T-helper 2 cell treated with Interferon-gamma antibody and Interleukin-4, amounts not matched to agents 5 μg/mL and 100 μg/mL, for 36 hours (primary cell): ENCODE measurements around the gene PCP4.

Experiments
- DNase-seq: peaks from one replicate; pipeline ENCODE4 v3.0.0; 2021; ENCODE audit warnings: low spot score
- H3K27ac Mint-ChIP-seq: one replicate; pipeline ENCODE4 v1.8.0; 2021; ENCODE audit warnings: mild to moderate bottlenecking, mixed read lengths
- H3K27me3 Mint-ChIP-seq: one replicate; pipeline ENCODE4 v1.8.0; 2021; ENCODE audit warnings: low read depth, mixed read lengths
- H3K36me3 Mint-ChIP-seq: one replicate; pipeline ENCODE4 v1.8.0; 2021; ENCODE audit warnings: low read depth, mixed read lengths
- H3K4me1 Mint-ChIP-seq: one replicate; pipeline ENCODE4 v1.8.0; 2021; ENCODE audit warnings: low read depth, mixed read lengths
- H3K4me3 Mint-ChIP-seq: one replicate; pipeline ENCODE4 v1.8.0; 2022; ENCODE audit warnings: mild to moderate bottlenecking, moderate library complexity, mixed read lengths
- H3K9me3 Mint-ChIP-seq: one replicate; pipeline ENCODE4 v1.8.0; 2021; ENCODE audit warnings: mixed read lengths

Gene PCP4

DNA sequence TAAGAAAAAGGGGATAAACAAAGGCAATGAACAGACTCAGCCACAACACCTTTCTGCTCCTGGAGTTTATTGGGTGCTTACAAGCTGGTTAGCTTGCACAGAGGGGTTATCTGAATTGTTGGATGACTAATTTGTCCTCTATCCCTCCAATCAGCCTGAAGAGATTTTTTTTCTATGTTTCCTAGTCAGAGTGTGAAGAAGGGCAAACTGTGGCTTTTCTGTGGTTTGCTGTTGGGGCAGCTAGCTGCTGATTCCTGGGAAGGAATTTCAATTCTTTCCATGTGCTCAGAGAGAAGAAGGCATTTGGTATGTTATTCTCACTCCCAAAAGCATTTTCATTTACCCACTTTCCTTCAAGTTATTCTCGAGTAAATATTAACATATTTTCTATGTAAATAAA lies 48.6 kb downstream of the PCP4 start:
- Mint-ChIP-seq H3K4me3 (no peak overlapping the region), H3K27ac (no peak overlapping the region), H3K36me3 (no peaks in the 10 kb centered on the region), H3K9me3 (peaks cover 6% of the 10 kb centered on the region), H3K27me3 (no peaks in the 10 kb centered on the region), H3K4me1 (no peaks in the 10 kb centered on the region)
- no peak for DNase-seq

DNA sequence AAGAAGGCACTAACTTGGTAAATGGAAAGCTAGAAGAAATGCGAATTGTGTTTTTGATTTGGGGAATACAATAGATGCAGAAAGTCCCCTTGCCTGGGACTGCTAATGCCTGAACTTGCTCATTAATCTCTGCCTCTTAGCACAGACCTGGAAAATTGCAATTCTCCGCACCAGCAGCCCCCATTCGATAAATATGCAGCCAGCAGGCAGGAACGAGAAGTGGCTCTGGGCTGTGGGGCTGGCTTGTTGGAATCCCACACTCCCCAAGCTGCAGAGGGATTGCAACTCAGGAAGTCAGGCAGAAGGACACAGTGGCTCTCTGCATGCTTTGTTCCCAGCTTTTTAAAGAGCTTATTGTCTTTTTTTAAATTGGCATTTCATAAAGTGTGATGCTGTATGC lies 51.3 kb downstream of the PCP4 start:
- DNase-seq: no peak
- peaks cover 4% of the 10 kb centered on the region for H3K9me3 Mint-ChIP-seq
- H3K4me3 Mint-ChIP-seq: no peak overlapping the region
- H3K36me3 Mint-ChIP-seq: no peaks in the 10 kb centered on the region
- H3K27ac Mint-ChIP-seq: no peak overlapping the region
- H3K4me1 Mint-ChIP-seq: no peaks in the 10 kb centered on the region
- H3K27me3 Mint-ChIP-seq: no peaks in the 10 kb centered on the region

DNA sequence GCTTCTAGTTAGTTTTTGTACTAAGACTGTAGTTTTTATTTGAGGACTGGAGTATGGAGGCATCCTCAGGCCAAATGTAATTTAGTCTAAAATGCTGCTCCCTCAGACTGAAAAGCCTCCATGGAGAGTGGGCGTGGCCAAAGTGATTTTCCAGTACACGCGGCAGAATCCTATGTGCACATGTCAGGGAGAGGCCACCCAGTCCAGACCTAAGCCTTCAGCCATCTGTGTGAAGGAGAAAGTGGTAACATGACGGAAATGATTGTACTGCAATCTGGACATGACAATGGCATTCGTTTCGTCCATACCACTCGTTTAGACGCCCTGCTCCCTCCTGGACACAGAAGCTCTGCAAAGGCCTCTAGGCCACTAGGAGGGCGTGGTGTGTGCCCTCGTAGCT lies 56.2 kb downstream of the PCP4 start:
- H3K27ac Mint-ChIP-seq: no peak overlapping the region
- no peaks in the 10 kb centered on the region for H3K4me1 Mint-ChIP-seq
- peaks cover 4% of the 10 kb centered on the region for H3K9me3 Mint-ChIP-seq
- DNase-seq: no peak
- H3K27me3 Mint-ChIP-seq: no peaks in the 10 kb centered on the region
- H3K36me3 Mint-ChIP-seq: no peaks in the 10 kb centered on the region
- no peak overlapping the region for H3K4me3 Mint-ChIP-seq

DNA sequence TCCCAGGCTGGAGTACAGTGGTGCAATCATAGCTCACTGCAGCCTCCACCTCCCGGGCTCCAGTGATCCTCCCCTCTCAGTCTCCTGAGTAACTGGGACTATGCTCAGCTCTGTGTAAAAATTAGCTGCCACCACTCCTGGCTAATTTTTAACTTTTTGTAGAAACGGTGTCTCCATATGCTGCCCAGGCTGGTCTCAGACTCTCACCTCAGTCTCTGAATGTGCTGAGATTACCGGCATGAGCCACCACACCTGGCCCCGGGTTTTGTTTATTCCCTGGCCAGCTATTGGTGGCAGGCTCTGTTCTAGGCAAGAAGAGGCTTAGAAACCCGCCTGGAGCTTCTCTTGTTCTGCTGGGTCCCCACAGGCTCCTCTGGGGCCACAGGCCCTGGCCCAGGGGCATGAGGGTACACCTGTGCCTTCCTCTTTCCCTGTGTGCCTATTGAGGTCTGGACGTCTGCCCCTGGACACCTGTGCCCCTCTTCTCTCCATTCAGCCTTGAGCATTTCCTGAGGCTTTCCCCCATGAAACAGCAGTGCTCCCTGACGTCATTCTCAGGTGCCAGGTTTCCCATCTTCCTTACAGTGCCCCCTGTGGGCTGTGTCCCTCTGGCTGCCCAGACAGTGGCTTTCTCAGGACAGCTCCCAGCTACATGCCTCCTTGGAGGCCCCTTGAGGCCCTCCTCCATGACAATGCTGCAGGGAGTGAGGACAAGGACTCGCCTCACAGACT lies 57.5 kb downstream of the PCP4 start:
- Mint-ChIP-seq H3K27ac (no peak overlapping the region), H3K27me3 (no peaks in the 10 kb centered on the region), H3K9me3 (peaks cover 4% of the 10 kb centered on the region), H3K4me3 (no peak overlapping the region), H3K4me1 (no peaks in the 10 kb centered on the region), H3K36me3 (no peaks in the 10 kb centered on the region)
- no peak for DNase-seq

DNA sequence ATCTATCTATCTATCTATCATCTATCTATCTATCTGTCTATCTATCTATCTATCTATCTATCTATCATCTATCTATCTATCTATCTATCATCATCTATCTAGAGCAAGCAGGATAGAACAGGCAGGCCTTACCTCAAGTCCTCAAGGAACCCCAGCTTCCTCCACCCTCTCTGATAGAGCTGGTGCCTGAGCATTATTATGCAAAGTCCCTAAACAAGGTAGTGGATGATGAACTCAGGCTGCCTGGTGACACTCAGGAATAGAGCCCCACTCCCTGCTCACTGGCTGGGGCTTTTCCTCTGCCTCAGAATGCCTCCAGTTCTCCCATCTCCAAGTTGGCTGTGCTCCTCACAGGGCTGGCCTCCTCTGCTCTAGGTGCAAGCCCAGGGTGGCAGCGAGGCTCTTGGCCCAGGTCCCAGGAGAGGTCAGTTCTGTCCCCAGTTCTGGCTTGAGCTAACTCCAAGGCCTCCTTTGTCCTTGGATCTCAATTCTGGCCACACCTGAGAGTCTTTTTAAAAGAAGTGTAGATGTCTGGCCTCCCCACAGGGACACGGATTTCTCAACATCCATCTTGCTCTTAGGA lies 60.2 kb downstream of the PCP4 start:
- Mint-ChIP-seq H3K9me3 (peaks cover 4% of the 10 kb centered on the region), H3K36me3 (no peaks in the 10 kb centered on the region), H3K4me3 (no peak overlapping the region), H3K27me3 (no peaks in the 10 kb centered on the region), H3K4me1 (no peaks in the 10 kb centered on the region), H3K27ac (no peak overlapping the region)
- no peak for DNase-seq

DNA sequence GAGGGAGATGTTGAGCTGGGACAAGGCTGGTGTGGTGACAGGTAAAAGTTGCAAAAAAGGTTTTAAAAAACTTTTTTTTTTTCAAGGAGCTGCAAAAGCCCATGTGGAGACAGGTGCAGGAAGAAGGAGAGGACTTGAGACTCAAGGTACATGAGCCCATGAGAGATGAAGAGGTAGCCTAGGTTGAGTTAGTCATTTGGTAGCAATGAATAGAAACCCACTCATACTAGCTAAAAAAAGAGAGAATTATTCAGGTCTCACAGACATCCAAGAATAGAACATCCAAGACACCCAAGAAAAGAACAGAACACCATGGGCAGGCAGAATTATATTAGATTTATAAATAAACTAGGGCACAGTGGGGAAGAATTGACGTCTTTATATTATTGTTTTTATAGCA lies 65.1 kb downstream of the PCP4 start:
- no peaks in the 10 kb centered on the region for H3K36me3 Mint-ChIP-seq
- no peak overlapping the region for H3K4me3 Mint-ChIP-seq
- no peak for DNase-seq
- no peaks in the 10 kb centered on the region for H3K4me1 Mint-ChIP-seq
- H3K27me3 Mint-ChIP-seq: no peaks in the 10 kb centered on the region
- H3K27ac Mint-ChIP-seq: no peak overlapping the region
- peaks cover 4% of the 10 kb centered on the region for H3K9me3 Mint-ChIP-seq

DNA sequence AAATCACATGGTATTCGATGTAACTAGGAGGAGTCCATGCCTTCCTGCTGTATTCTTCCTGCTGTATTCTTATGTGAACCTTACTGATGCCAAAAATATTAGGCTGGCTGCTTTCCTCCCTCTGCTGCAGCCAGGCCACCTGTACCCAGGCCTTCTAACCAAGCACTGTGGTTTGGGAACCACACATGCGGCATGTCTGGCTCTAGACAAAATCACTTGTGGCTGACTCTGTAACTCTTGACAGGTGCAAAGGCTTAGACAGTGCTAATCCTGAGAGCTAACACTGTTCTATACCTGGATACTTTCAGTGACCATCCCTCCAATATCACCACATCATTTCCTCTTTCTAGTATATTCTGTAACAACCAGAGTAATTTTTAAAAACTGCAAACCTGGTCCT lies 67.7 kb downstream of the PCP4 start:
- H3K27ac Mint-ChIP-seq: no peak overlapping the region
- no peak for DNase-seq
- H3K4me1 Mint-ChIP-seq: no peaks in the 10 kb centered on the region
- H3K27me3 Mint-ChIP-seq: no peaks in the 10 kb centered on the region
- H3K36me3 Mint-ChIP-seq: no peaks in the 10 kb centered on the region
- no peak overlapping the region for H3K4me3 Mint-ChIP-seq
- H3K9me3 Mint-ChIP-seq: no peaks in the 10 kb centered on the region

DNA sequence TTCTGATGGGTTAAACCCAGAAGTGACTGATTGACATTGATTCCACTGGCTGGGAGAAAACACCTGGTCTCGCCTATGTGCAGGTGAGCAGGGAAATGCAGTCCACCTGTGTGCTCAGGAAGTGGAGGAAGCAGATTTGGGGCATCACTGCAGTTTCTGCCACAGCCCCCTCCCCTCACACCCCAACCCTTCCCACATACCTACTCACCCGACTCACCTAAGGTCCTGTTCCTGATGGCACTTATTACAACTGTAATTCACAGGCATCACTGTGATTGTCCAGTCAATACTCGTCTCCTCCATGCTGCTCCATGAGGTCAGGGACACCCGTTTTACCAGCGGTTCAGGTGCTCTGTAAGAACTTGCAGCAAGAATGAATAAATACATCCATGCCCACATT lies 68.5 kb downstream of the PCP4 start:
- DNase-seq: no peak
- Mint-ChIP-seq H3K27me3 (no peaks in the 10 kb centered on the region), H3K9me3 (no peaks in the 10 kb centered on the region), H3K4me1 (no peaks in the 10 kb centered on the region), H3K36me3 (no peaks in the 10 kb centered on the region), H3K27ac (no peak overlapping the region), H3K4me3 (no peak overlapping the region)

DNA sequence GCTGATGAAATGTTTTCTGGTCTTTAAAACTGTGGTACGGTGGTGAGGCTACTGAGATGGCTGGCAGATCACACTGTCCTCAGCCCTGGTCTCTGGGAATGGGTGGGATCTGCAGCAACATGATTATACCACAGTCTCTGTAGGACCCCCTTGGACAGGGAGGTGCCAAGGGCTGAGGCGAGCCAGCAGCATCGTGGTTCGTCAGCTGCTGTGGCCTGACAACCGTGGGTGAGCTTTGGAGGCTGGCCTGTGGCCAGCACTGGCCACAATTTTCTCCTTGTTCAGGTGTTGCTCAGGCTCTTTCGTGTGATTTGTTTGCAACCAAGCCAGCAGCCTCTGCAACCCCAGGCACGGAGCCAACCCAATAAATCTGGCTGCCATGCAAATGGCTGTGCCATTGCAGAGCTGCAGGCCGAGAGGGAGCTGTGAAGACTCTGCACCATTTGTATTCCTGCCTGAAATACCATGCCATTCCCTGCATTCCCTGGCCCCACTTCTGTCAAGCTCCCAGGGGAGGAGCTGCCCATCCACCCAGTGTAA lies 70.9 kb downstream of the PCP4 start:
- H3K27me3 Mint-ChIP-seq: no peaks in the 10 kb centered on the region
- no peaks in the 10 kb centered on the region for H3K4me1 Mint-ChIP-seq
- H3K36me3 Mint-ChIP-seq: no peaks in the 10 kb centered on the region
- no peak overlapping the region for H3K27ac Mint-ChIP-seq
- DNase-seq: no peak
- H3K4me3 Mint-ChIP-seq: no peak overlapping the region
- H3K9me3 Mint-ChIP-seq: no peaks in the 10 kb centered on the region

DNA sequence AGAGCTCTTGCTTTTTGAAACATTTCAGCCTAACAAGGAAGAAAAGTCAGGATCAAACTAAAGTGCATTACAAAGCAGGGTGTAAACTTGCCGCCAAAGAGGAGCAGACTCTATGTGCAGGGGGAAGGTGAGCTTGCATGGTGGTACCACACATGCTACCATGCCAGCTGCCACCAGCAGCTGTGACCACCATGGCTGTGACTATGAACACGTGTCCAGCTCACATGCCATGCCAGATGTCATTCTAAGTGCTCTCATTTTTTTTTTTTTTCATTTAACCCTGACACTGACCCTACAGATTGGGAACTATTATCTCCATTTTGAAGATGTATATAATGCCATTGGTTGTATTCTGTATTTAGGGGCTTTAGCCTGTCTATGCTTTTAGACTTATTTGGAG lies 79.0 kb downstream of the PCP4 start:
- no peak overlapping the region for H3K27ac Mint-ChIP-seq

DNA sequence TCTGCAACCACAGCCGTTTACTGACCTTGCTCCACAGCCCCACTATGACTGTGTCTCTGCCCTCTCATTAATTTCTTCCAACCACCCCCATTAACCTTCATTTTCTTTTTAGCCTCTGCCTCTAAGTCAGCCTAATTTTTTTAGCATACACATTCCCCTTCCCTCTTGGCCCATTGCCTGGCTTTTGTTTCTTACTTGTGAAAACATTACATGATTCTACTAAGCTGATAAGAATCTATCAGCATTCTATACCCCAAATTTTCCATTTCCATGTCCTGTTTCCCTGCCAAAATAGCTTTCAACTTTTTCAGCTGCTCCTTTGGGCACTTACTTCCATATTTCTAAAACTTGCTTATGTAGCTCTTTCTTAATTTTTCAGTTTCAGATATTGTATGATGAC lies 79.8 kb downstream of the PCP4 start:
- no peak for DNase-seq
- H3K4me3 Mint-ChIP-seq: no peak overlapping the region
- H3K27me3 Mint-ChIP-seq: no peaks in the 10 kb centered on the region
- H3K36me3 Mint-ChIP-seq: no peaks in the 10 kb centered on the region
- no peak overlapping the region for H3K27ac Mint-ChIP-seq
- H3K9me3 Mint-ChIP-seq: peaks cover 24% of the 10 kb centered on the region
- H3K4me1 Mint-ChIP-seq: no peaks in the 10 kb centered on the region

More for the DNA sequence above, 79.0 kb downstream of the PCP4 start:
- Mint-ChIP-seq H3K9me3 (peaks cover 22% of the 10 kb centered on the region), H3K27me3 (no peaks in the 10 kb centered on the region), H3K4me1 (no peaks in the 10 kb centered on the region), H3K36me3 (no peaks in the 10 kb centered on the region), H3K4me3 (no peak overlapping the region)
- DNase-seq: no peak

DNA sequence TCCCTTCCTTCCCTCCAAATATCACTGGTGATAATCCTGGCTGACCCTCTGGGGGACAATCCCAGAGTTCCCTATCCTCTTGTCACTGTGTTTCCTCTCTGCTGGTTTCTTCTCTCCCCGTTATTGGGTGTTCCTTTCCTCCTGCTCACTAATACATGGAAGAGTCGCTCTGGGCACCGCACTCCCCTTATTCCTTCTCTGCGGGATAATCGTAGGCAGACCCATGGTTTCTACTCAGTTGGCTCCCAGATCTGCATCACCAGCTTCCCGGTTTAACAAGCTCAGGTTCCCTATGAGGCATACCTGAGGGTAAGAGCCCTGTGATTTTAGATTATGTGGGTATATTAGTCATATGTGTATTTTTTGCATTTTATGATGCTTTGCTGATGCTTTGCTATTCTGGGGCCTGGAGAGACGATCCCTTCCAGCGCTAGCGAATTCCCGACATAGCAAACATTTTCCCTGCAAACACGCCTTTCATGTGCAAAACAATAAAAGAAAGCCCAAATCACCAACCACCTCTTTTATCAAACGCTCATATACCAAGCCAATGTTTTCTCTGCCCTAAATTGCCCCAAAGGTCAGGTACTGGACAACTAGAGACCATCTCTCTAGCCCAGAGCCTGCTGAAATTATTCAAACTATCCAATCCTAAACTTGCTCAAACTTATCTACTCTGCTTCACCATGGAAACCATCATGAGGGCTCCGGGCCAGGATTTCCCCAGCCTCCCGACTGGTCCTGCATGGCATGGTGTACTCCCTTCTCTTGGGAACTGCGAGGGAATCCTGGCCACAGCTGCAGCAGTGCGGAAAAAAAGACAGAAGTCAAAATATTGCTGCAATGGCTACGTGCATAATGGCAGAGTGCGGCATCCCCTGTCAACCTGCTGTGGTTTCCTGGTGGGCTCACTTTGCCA lies 84.2 kb downstream of the PCP4 start:
- no peak overlapping the region for H3K4me3 Mint-ChIP-seq
- no peak for DNase-seq
- H3K27me3 Mint-ChIP-seq: no peaks in the 10 kb centered on the region
- no peaks in the 10 kb centered on the region for H3K36me3 Mint-ChIP-seq
- no peaks in the 10 kb centered on the region for H3K4me1 Mint-ChIP-seq
- H3K9me3 Mint-ChIP-seq: peaks cover 26% of the 10 kb centered on the region
- H3K27ac Mint-ChIP-seq: no peak overlapping the region

DNA sequence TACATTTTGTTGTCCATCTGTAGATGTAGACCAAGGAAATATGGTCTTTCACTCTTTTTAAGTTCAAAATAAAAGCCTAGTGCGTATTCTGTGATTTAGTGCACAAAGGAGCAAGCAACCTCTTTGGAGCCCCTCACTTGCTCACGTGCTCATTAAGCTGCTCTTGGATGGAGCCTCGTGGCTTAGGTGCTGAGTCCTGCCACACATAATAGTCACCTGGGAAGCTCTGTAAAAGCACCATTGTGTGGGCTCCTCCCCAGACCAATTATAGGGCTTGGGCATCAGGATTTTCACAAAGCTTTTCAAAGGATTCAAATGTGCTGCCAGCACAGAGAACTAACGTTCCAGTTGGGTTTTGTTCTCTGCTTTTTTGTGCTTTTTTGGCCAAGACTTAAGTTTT lies 85.0 kb downstream of the PCP4 start:
- Mint-ChIP-seq H3K9me3 (peaks cover 21% of the 10 kb centered on the region), H3K27me3 (no peaks in the 10 kb centered on the region), H3K4me3 (no peak overlapping the region), H3K27ac (no peak overlapping the region), H3K36me3 (no peaks in the 10 kb centered on the region), H3K4me1 (no peaks in the 10 kb centered on the region)
- DNase-seq: no peak

DNA sequence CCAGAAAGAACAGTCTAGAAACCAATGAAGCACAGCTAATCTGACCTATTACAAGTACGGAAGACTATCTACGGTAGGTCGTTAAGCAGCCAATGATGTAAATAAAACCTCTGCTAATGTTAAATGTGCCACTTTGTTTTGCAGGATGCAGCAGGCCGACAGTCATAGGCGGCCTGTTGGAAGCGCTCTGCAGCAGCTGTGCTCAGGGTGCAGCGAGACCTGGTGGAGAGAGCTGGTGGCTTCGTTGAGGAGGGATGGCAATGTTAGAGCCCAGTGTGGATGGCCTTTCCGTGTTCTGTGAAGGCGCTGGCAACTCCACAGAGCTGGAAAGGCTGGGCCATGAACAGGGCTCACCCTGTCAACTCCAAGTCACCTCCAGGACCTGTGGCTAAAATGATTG lies 87.3 kb downstream of the PCP4 start:
- no peak overlapping the region for H3K27ac Mint-ChIP-seq
- H3K4me3 Mint-ChIP-seq: no peak overlapping the region
- no peaks in the 10 kb centered on the region for H3K27me3 Mint-ChIP-seq
- H3K36me3 Mint-ChIP-seq: no peaks in the 10 kb centered on the region
- DNase-seq: no peak
- no peaks in the 10 kb centered on the region for H3K4me1 Mint-ChIP-seq
- H3K9me3 Mint-ChIP-seq: peaks cover 24% of the 10 kb centered on the region
